22Rv1 (cell line): ENCODE results near the gene SIPA1L3.

ENCODE experiments used
- CTCF ChIP-seq: fragments of 450-650 bp; IDR thresholded peaks from 2 replicates; pipeline ENCODE4 v1.5.1; 2017; ENCODE audit warnings: mild to moderate bottlenecking
- ZFX ChIP-seq: fragments of 450-650 bp; IDR thresholded peaks from 2 replicates; pipeline ENCODE4 v1.6.1; 2017; ENCODE audit warnings: antibody characterized with exemption, borderline replicate concordance

- TF ChIP-seq CTCF (no peak), ZFX (no peak)
Measured at GRCh38 chr19:38031423-38031770, 124.4 kb downstream of the SIPA1L3 start.
